HG03064 (cell line): ENCODE results near the gene HACD2.

ENCODE experiments used
- ATAC-seq: cut with Tn5 transposase; IDR thresholded peaks from one replicate; pipeline ENCODE4 v1.9.1; 2021; ENCODE audit warnings: low read depth; ENCODE audit not compliant: unreplicated experiment

HACD2 gene

GRCh38 chr3:123571973-123572365 lies 12.9 kb downstream of the HACD2 start:
- no peak for ATAC-seq

GRCh38 chr3:123571264-123571972 lies 13.4 kb downstream of the HACD2 start:
- no peak for ATAC-seq

GRCh38 chr3:123568875-123569274 lies 16.0 kb downstream of the HACD2 start:
- no peak for ATAC-seq

GRCh38 chr3:123568034-123568433 lies 16.8 kb downstream of the HACD2 start:
- ATAC-seq: no peak

- no peak for ATAC-seq
Measured at GRCh38 chr3:123564056-123564455, 20.8 kb downstream of the HACD2 start.

- no peak for ATAC-seq
Measured at GRCh38 chr3:123562547-123562946, 22.3 kb downstream of the HACD2 start.

- ATAC-seq: no peak
Measured at GRCh38 chr3:123561188-123561587, 23.7 kb downstream of the HACD2 start.

GRCh38 chr3:123559040-123559861 lies 25.6 kb downstream of the HACD2 start:
- no peak for ATAC-seq

GRCh38 chr3:123553536-123553935 lies 31.3 kb downstream of the HACD2 start:
- ATAC-seq: no peak

GRCh38 chr3:123552768-123553167 lies 32.1 kb downstream of the HACD2 start:
- ATAC-seq: no peak

- ATAC-seq: no peak
Measured at GRCh38 chr3:123552095-123552714, 32.6 kb downstream of the HACD2 start.

GRCh38 chr3:123547881-123548519 lies 36.9 kb downstream of the HACD2 start:
- ATAC-seq: no peak

- no peak for ATAC-seq
Measured at GRCh38 chr3:123546133-123546755, 38.6 kb downstream of the HACD2 start.

- ATAC-seq: no peak
Measured at GRCh38 chr3:123543950-123544349, 40.9 kb downstream of the HACD2 start.

GRCh38 chr3:123540285-123540684 lies 44.6 kb downstream of the HACD2 start:
- ATAC-seq: no peak

GRCh38 chr3:123536153-123536895 lies 48.5 kb downstream of the HACD2 start:
- ATAC-seq: peak; percentile 61

GRCh38 chr3:123535580-123535979 lies 49.3 kb downstream of the HACD2 start:
- ATAC-seq: no peak

- ATAC-seq: no peak
Measured at GRCh38 chr3:123534264-123534663, 50.6 kb downstream of the HACD2 start.

GRCh38 chr3:123533554-123534159 lies 51.2 kb downstream of the HACD2 start:
- ATAC-seq: no peak
